Measurements from ENCODE around the gene NTM. TPM values are rescaled to one million over a fixed set of nuclear protein-coding genes. Genes with fewer than 3 reads are reported as not detected.

The NTM gene
- total RNA-seq, 4 donors from 2014 or later = 0.21 to 3.2 (median 0.84) TPM

DNA sequence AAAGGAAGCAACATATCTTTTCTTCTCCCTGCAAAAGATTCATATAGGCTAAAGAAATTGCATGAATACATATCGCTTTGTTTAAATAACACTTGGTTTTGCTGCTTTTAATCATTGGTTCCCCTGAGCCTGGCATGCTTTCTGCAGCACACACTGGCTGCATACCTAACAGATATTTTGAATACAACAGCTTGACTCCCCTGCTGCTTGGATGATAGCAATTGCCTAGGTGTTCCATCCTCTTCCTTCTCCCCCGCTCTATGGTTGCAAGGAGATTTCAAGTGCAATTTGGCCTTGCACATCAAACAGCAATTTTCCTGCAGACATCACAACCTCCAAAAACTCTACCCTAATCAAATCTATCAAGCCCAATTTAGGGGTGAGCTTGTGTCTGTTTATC lies 430.0 kb downstream of the NTM start:
- Histone ChIP-seq H3K4me1 (no peaks in the 10 kb centered on the region), H3K4me3 (no peak overlapping the region), H3K27ac (no peak overlapping the region), H3K36me3 (no peaks in the 10 kb centered on the region), H3K27me3 (no peaks in the 10 kb centered on the region), H3K9me3 (no peaks in the 10 kb centered on the region)
- no peak for TF ChIP-seq POLR2A (IDR thresholded peaks at IDR 0.05)
- TF ChIP-seq CTCF (IDR thresholded peaks at IDR 0.05) = no peak
- 87 to 97% methylated on average over 2 of the region's 2 CpGs for WGBS, 2 donors
- no peak for DNase-seq
- intact Hi-C loops (cut with DNase I) = no loop called here

DNA sequence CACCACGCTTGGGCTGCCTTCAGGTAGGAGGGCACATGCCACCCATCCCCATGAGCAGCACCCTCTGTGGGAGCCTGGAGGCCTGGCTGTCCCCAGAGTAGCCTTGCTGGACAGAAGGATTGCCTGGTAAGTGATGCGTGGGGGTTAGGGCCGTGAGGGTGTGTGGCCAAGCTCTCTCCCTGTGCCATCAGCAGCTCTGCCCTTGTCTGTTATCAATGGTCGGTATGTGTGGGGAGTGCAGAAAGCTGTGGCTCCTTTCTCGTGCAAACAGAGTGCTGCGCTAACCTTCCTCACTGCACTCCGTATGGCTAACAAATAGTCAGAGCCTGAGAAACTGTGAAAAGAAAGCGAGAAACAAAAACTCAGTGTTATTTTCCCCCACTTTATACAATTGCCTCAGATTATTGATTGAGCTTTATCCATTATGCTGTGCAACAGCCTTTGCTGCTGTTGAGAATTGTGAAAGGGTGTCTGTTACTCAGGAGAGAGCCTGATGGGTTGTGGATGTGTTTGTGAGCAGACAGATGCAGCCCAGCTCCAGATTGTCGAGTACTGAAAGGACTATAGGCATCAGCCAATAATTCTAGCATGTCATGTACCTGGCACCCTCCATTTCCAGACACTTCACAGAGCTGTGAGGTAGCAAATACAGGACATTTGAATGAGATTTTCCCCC lies 432.2 kb downstream of the NTM start:
- no peak for TF ChIP-seq POLR2A (IDR thresholded peaks at IDR 0.05)
- TF ChIP-seq CTCF (IDR thresholded peaks at IDR 0.05) = no peak
- 42 to 48% methylated on average over 7 to 9 of the region's 9 CpGs for WGBS, 2 donors
- Histone ChIP-seq H3K27me3 (no peaks in the 10 kb centered on the region), H3K4me1 (no peaks in the 10 kb centered on the region), H3K27ac (no peak overlapping the region), H3K36me3 (no peaks in the 10 kb centered on the region), H3K4me3 (no peak overlapping the region), H3K9me3 (no peaks in the 10 kb centered on the region)
- intact Hi-C loops (cut with DNase I) = no loop called here
- DNase-seq = no peak

- peaks cover 0 to 9% (median 0%) of the 10 kb centered on the region in 4 donors for H3K27me3 ChIP-seq
- no peaks in the 10 kb centered on the region for H3K4me1 ChIP-seq
- DNase-seq = no peak
- intact Hi-C loops (cut with DNase I) = no loop called here
- H3K36me3 ChIP-seq = no peaks in the 10 kb centered on the region
- no peak overlapping the region for H3K4me3 ChIP-seq
- H3K27ac ChIP-seq = no peak overlapping the region
- TF ChIP-seq POLR2A (IDR thresholded peaks at IDR 0.05) = no peak
- TF ChIP-seq CTCF (IDR thresholded peaks at IDR 0.05) = no peak
- H3K9me3 ChIP-seq = no peaks in the 10 kb centered on the region
- 59 to 69% methylated on average over 2 of the region's 2 CpGs for WGBS, 2 donors
Measured at GRCh38 chr11:131807876-131808275, 437.5 kb downstream of the NTM start.

GRCh38 chr11:131808470-131808869 lies 438.1 kb downstream of the NTM start:
- H3K27me3 ChIP-seq = peaks cover 0 to 9% (median 0%) of the 10 kb centered on the region in 4 donors
- H3K27ac ChIP-seq = no peak overlapping the region
- no peak overlapping the region for H3K4me3 ChIP-seq
- H3K4me1 ChIP-seq = no peaks in the 10 kb centered on the region
- no peaks in the 10 kb centered on the region for H3K9me3 ChIP-seq
- 75 to 76% methylated on average over 6 of the region's 6 CpGs for WGBS, 2 donors
- no peaks in the 10 kb centered on the region for H3K36me3 ChIP-seq
- no peak for DNase-seq
- intact Hi-C loops (cut with DNase I) = no loop called here
- TF ChIP-seq CTCF (IDR thresholded peaks at IDR 0.05) (no peak), POLR2A (IDR thresholded peaks at IDR 0.05) (no peak)

DNA sequence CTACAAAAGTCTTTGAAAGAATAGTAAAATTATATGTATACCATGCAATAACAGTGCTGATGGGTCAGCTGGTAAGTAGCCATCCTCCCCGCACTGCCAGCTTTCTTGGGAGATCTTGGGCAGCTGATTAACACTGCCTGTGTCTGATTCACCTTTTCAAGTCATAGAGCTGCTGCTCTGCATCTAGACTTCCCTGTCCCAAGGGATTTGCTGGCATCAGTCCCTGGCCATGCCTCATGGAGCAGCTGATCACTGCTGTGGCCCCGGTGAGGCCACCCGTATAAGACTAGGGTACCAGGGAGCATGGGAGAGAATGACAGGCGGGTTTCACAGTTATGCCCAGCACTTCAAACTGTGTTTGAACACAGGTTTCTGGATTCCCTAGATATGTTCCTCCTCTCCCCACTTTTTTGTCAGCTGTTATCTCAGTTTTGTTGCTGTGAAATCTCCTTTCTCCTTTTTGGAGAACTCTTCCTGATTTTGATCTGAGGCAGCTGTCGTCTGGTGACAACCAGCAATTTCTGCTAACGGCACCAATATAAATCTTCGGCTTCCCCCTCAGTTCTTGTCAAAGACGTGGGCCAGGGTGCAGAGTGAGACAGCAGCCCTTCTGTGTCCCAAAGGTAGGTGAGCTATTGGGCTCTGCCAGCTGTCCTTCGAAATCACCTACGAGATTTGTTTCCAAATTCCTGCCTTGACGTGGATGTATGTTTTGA lies 438.9 kb downstream of the NTM start:
- Histone ChIP-seq H3K27me3 (peaks cover 0 to 9% (median 0%) of the 10 kb centered on the region in 4 donors), H3K9me3 (no peaks in the 10 kb centered on the region), H3K4me1 (no peaks in the 10 kb centered on the region), H3K27ac (no peak overlapping the region), H3K4me3 (no peak overlapping the region), H3K36me3 (no peaks in the 10 kb centered on the region)
- 41 to 56% methylated on average over 11 of the region's 11 CpGs for WGBS, 2 donors
- no peak for TF ChIP-seq CTCF (IDR thresholded peaks at IDR 0.05)
- no peak for TF ChIP-seq POLR2A (IDR thresholded peaks at IDR 0.05)
- intact Hi-C loops (cut with DNase I) = no loop called here
- no peak for DNase-seq

Data from esophagus squamous epithelium (tissue), 5 donors.